ENCODE results near the gene GEMIN7.
"Not testable (repeated sequence)": the region's sequence is repeated elsewhere in the genome, so short reads cannot be mapped to it uniquely, and the experiment has no call there.

Gene GEMIN7

GRCh38 chr19:45101806-45102205, 22.7 kb downstream of the GEMIN7 start:
- peaks cover 82% of the 10 kb centered on the region for H3K4me1 Mint-ChIP-seq
- no peaks in the 10 kb centered on the region for H3K9me3 Mint-ChIP-seq
- no peak for TF ChIP-seq CTCF (IDR thresholded peaks at IDR 0.05; ENCODE audit: unreplicated experiment in 3 of 3)

DNA sequence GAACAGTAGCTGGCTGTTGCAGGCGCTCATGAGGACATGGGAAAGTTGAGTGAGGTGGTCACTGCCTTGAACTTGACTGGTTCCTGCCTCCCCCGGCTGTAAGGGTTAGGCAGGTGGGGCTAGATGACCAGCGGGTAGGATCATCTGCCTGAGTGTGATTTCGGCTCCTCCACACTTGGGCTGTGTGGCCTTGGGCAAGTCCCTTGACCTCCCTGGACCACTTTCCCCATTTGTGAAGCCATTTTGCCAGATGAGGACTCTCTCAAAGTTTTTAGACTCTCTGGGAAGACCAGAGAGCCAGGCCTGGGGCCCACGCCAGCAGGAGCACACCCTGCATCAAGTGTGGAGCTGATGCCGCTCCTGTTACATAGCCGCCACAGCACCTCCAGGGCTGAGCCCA, 23.4 kb downstream of the GEMIN7 start:
- peaks cover 77% of the 10 kb centered on the region for H3K4me1 Mint-ChIP-seq
- no peaks in the 10 kb centered on the region for H3K9me3 Mint-ChIP-seq
- H3K27me3 Mint-ChIP-seq (ENCODE audit: low read depth), result no peaks in the 10 kb centered on the region
- H3K27ac Mint-ChIP-seq, result no peak overlapping the region
- TF ChIP-seq CTCF (IDR thresholded peaks at IDR 0.05; ENCODE audit: unreplicated experiment in 3 of 3), result no peak
- no peak overlapping the region for H3K4me3 Mint-ChIP-seq
- no peaks in the 10 kb centered on the region for H3K36me3 Mint-ChIP-seq (ENCODE audit: low read depth)

More at GRCh38 chr19:45101806-45102205, 22.7 kb downstream of the GEMIN7 start:
- no peaks in the 10 kb centered on the region for H3K36me3 Mint-ChIP-seq (ENCODE audit: low read depth)
- peak overlapping the region in 2 of 3 experiments; percentile 14 to 21 for H3K4me3 Mint-ChIP-seq
- H3K27ac Mint-ChIP-seq, result peak overlapping the region in 2 of 3 experiments; percentile 83 to 87
- no peaks in the 10 kb centered on the region for H3K27me3 Mint-ChIP-seq (ENCODE audit: low read depth)

GRCh38 chr19:45103156-45103507, 24.1 kb downstream of the GEMIN7 start:
- H3K36me3 Mint-ChIP-seq (ENCODE audit: low read depth), result no peaks in the 10 kb centered on the region
- H3K4me1 Mint-ChIP-seq, result peaks cover 76% of the 10 kb centered on the region
- H3K9me3 Mint-ChIP-seq, result no peaks in the 10 kb centered on the region
- no peak for TF ChIP-seq CTCF (IDR thresholded peaks at IDR 0.05; ENCODE audit: unreplicated experiment in 3 of 3)
- H3K4me3 Mint-ChIP-seq, result peak overlapping the region in 1 of 3 experiments; percentile 51
- H3K27ac Mint-ChIP-seq, result peak overlapping the region; percentile 79 to 95 (median 86)
- no peaks in the 10 kb centered on the region for H3K27me3 Mint-ChIP-seq (ENCODE audit: low read depth)

GRCh38 chr19:45103508-45104319, 24.7 kb downstream of the GEMIN7 start:
- TF ChIP-seq CTCF (IDR thresholded peaks at IDR 0.05; ENCODE audit: unreplicated experiment in 3 of 3), result no peak
- Mint-ChIP-seq H3K4me1 (peaks cover 70% of the 10 kb centered on the region), H3K36me3 (ENCODE audit: low read depth) (no peaks in the 10 kb centered on the region), H3K27me3 (ENCODE audit: low read depth) (no peaks in the 10 kb centered on the region), H3K27ac (peak overlapping the region; percentile 79 to 95 (median 86)), H3K9me3 (no peaks in the 10 kb centered on the region), H3K4me3 (peak overlapping the region; percentile 17 to 64 (median 51))

DNA sequence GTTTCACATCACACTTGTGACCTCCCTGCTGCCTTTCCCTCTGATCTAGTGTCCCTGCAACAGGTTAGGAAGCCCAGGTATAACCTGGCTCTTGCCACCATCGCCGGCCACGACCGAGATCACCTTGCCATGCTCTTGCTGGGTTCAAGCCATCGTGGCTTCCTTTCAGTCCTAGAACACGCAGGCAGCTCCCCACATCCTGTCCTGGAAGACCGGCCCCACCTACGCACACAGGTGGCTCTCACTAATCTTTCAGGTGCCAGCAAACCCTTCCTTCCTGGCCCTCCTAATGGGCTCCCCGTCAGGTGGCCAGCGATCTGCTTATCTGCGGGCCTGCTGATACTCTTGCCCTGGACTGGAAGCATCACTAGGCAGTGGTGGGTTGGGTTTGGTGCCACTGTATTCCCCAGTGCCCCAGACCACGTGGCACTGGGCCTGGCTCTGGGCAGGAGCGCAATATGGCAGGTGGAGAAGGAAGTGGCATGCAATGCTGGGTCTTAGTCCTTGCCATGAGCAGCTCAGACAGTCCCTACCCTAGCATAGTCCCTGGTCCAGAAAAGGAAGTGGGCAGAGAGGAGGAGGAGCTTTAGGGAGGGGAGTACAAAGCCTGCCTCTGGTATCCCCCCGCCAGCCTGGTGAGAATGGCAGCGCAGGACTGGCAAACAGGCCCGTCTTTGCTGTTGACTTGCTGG, 25.7 kb downstream of the GEMIN7 start:
- Mint-ChIP-seq H3K4me1 (peaks cover 59% of the 10 kb centered on the region), H3K27ac (peak overlapping the region; percentile 79 to 95 (median 86)), H3K36me3 (ENCODE audit: low read depth) (no peaks in the 10 kb centered on the region), H3K9me3 (no peaks in the 10 kb centered on the region), H3K27me3 (ENCODE audit: low read depth) (no peaks in the 10 kb centered on the region), H3K4me3 (peak overlapping the region; percentile 26 to 39 (median 31))
- TF ChIP-seq CTCF (IDR thresholded peaks at IDR 0.05; ENCODE audit: unreplicated experiment in 3 of 3), result no peak

GRCh38 chr19:45106363-45106762, 27.3 kb downstream of the GEMIN7 start:
- not testable (repeated sequence) for H3K9me3 Mint-ChIP-seq; H3K36me3 Mint-ChIP-seq (ENCODE audit: low read depth); H3K4me3 Mint-ChIP-seq; H3K27me3 Mint-ChIP-seq (ENCODE audit: low read depth); H3K27ac Mint-ChIP-seq
- peaks cover 43% of the 10 kb centered on the region for H3K4me1 Mint-ChIP-seq
